ENCODE results near the gene SHOC2. TPM values are rescaled to one million over a fixed set of nuclear protein-coding genes. Genes with fewer than 3 reads are reported as not detected.

SHOC2 gene
- total and polyA plus RNA-seq, 2 of the 13 experiments (the other 11 are each of a cell fraction or from before 2014, with no cell fraction given), result 8.6 to 25.5 TPM

DNA sequence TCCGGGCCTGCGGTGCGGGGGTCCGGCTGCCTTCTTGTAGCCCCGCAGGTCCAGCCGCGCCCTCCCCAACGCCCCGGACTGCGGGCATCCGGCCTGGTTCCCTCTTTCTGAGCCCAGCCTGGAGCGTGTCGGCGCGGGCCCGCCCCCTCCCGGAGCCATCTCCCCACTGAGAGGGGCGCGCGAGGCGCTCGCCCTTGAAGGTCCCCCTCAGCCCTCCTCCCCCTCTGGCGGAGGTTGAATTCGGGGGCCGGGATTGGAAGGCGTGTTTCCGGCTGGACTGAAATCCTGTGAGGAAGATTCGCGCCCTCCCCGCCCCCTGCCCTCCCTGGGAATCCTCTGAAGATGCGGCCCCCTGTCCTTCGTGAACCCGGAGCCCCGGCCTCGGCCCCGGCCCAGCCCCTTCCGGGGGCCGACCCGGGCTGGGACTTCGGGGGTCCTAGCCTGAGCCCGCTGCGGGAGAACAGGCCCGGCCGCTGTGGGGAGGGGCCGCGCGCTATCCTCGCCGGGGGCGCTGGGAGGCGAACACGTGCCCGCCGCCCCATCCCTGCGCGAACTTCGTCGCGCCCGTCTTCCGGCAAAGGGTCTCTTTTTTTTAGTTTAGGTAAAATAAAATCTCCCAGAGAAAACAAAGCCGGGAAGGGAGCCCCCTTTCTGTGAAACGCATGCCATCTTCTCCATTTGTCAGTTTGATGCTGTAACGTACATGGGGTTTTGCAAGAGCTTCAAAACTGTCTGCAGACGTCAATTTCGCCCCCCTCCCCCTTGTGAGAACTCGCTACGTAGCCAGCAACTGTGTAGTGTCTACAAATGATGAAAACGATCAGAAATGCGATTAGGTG, 47.0 kb upstream of the SHOC2 start (continued):
- TF ChIP-seq, protein P1, sequence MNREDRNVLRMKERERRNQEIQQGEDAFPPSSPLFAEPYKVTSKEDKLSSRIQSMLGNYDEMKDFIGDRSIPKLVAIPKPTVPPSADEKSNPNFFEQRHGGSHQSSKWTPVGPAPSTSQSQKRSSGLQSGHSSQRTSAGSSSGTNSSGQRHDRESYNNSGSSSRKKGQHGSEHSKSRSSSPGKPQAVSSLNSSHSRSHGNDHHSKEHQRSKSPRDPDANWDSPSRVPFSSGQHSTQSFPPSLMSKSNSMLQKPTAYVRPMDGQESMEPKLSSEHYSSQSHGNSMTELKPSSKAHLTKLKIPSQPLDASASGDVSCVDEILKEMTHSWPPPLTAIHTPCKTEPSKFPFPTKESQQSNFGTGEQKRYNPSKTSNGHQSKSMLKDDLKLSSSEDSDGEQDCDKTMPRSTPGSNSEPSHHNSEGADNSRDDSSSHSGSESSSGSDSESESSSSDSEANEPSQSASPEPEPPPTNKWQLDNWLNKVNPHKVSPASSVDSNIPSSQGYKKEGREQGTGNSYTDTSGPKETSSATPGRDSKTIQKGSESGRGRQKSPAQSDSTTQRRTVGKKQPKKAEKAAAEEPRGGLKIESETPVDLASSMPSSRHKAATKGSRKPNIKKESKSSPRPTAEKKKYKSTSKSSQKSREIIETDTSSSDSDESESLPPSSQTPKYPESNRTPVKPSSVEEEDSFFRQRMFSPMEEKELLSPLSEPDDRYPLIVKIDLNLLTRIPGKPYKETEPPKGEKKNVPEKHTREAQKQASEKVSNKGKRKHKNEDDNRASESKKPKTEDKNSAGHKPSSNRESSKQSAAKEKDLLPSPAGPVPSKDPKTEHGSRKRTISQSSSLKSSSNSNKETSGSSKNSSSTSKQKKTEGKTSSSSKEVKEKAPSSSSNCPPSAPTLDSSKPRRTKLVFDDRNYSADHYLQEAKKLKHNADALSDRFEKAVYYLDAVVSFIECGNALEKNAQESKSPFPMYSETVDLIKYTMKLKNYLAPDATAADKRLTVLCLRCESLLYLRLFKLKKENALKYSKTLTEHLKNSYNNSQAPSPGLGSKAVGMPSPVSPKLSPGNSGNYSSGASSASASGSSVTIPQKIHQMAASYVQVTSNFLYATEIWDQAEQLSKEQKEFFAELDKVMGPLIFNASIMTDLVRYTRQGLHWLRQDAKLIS (CRISPR knock-in tag; IDR thresholded peaks at IDR 0.05), result no peak
- TF ChIP-seq NFKB2 (CRISPR knock-in tag; IDR thresholded peaks at IDR 0.05; ENCODE audit: borderline replicate concordance), result peak; percentile 53; the same call in 1 of the 2 replicates
- TF ChIP-seq ZNF816 (CRISPR knock-in tag; IDR thresholded peaks at IDR 0.05; ENCODE audit: borderline replicate concordance), result peak; percentile 89
- TF ChIP-seq SSRP1 (CRISPR knock-in tag; IDR thresholded peaks at IDR 0.05), result no peak
- no peak for TF ChIP-seq KDM1A (CRISPR knock-in tag; IDR thresholded peaks at IDR 0.05)
- no peak for TF ChIP-seq NR2F1 (CRISPR knock-in tag; IDR thresholded peaks at IDR 0.05)
- TF ChIP-seq NFATC3 (CRISPR knock-in tag; IDR thresholded peaks at IDR 0.05), result no peak
- TF ChIP-seq, protein P2, sequence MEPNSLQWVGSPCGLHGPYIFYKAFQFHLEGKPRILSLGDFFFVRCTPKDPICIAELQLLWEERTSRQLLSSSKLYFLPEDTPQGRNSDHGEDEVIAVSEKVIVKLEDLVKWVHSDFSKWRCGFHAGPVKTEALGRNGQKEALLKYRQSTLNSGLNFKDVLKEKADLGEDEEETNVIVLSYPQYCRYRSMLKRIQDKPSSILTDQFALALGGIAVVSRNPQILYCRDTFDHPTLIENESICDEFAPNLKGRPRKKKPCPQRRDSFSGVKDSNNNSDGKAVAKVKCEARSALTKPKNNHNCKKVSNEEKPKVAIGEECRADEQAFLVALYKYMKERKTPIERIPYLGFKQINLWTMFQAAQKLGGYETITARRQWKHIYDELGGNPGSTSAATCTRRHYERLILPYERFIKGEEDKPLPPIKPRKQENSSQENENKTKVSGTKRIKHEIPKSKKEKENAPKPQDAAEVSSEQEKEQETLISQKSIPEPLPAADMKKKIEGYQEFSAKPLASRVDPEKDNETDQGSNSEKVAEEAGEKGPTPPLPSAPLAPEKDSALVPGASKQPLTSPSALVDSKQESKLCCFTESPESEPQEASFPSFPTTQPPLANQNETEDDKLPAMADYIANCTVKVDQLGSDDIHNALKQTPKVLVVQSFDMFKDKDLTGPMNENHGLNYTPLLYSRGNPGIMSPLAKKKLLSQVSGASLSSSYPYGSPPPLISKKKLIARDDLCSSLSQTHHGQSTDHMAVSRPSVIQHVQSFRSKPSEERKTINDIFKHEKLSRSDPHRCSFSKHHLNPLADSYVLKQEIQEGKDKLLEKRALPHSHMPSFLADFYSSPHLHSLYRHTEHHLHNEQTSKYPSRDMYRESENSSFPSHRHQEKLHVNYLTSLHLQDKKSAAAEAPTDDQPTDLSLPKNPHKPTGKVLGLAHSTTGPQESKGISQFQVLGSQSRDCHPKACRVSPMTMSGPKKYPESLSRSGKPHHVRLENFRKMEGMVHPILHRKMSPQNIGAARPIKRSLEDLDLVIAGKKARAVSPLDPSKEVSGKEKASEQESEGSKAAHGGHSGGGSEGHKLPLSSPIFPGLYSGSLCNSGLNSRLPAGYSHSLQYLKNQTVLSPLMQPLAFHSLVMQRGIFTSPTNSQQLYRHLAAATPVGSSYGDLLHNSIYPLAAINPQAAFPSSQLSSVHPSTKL (CRISPR knock-in tag; IDR thresholded peaks at IDR 0.05), result no peak
- TF ChIP-seq FOXC1 (CRISPR knock-in tag; IDR thresholded peaks at IDR 0.05; ENCODE audit: borderline replicate concordance), result 0 out of 2 replicates have a peak, but pooled peaks have one; percentile 37
- TF ChIP-seq ZSCAN25 (CRISPR knock-in tag; IDR thresholded peaks at IDR 0.05), result no peak
- TF ChIP-seq NONO (IDR thresholded peaks at IDR 0.05), result no peak
- peak; percentile 57 for TF ChIP-seq NONO (CRISPR knock-in tag; conservative IDR thresholded peaks at IDR 0.05)
- TF ChIP-seq FOSL1 (CRISPR knock-in tag; IDR thresholded peaks at IDR 0.05; ENCODE audit: borderline replicate concordance), result peak; percentile 40; the same call in 1 of the 2 replicates
- 0 out of 2 replicates have a peak, but pooled peaks have one; percentile 35 for TF ChIP-seq ZSCAN29 (CRISPR knock-in tag; conservative IDR thresholded peaks at IDR 0.05)
- TF ChIP-seq HES4 (CRISPR knock-in tag; IDR thresholded peaks at IDR 0.05; ENCODE audit: borderline replicate concordance), result no peak; the same call in 1 of the 2 replicates
- TF ChIP-seq, protein P3, sequence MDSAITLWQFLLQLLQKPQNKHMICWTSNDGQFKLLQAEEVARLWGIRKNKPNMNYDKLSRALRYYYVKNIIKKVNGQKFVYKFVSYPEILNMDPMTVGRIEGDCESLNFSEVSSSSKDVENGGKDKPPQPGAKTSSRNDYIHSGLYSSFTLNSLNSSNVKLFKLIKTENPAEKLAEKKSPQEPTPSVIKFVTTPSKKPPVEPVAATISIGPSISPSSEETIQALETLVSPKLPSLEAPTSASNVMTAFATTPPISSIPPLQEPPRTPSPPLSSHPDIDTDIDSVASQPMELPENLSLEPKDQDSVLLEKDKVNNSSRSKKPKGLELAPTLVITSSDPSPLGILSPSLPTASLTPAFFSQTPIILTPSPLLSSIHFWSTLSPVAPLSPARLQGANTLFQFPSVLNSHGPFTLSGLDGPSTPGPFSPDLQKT (CRISPR knock-in tag; IDR thresholded peaks at IDR 0.05; ENCODE audit: borderline replicate concordance), result no peak
- TF ChIP-seq PAF1 (CRISPR knock-in tag; IDR thresholded peaks at IDR 0.05), result no peak
- TF ChIP-seq TOPORS (CRISPR knock-in tag; IDR thresholded peaks at IDR 0.05), result peak; percentile 50; the same call in 1 of the 2 replicates
- TF ChIP-seq FOXM1 (CRISPR knock-in tag; IDR thresholded peaks at IDR 0.05), result no peak
- TF ChIP-seq ZFYVE20 (CRISPR knock-in tag; IDR thresholded peaks at IDR 0.05; ENCODE audit: borderline replicate concordance, low read depth), result no peak
- peak; percentile 39; the same call in 1 of the 2 replicates for TF ChIP-seq MED1 (CRISPR knock-in tag; IDR thresholded peaks at IDR 0.05)
